Thyroid gland (tissue), 4 donors: Measurements from ENCODE around the gene GLCE. TPM values are rescaled to one million over a fixed set of nuclear protein-coding genes. Genes with fewer than 3 reads are reported as not detected.
"Not testable (repeated sequence)": the region's sequence is repeated elsewhere in the genome, so short reads cannot be mapped to it uniquely, and the experiment has no call there.

Source experiments
- DNase-seq, 2 donors: peaks; one replicate each; pipeline ENCODE4 v3.0.0-alpha.2; 2019
- H3K27ac ChIP-seq, 3 donors: fragments of 200-600 bp; sonication (generic); 1 replicate in 2 of 3; 2 replicates in 1 of 3; pipeline ENCODE4 v1.5.1; 2016 to 2019; ENCODE audit warnings: mild to moderate bottlenecking in 1 of 3, moderate library complexity in 1 of 3
- H3K27me3 ChIP-seq: fragments of 200-600 bp; sonication (generic); one replicate; pipeline ENCODE4 v1.5.1; 2019
- H3K36me3 ChIP-seq, 2 donors: fragments of 200-600 bp; sonication (generic); one replicate each; pipeline ENCODE4 v1.5.1; 2016 to 2019
- H3K4me1 ChIP-seq, 2 donors: fragments of 200-600 bp; sonication (generic); one replicate each; pipeline ENCODE4 v1.5.1; 2017 to 2019
- H3K4me3 ChIP-seq, 3 donors: fragments of 200-600 bp; sonication (generic); replicated peaks in 1 of 3; 1 replicate in 2 of 3; 2 replicates in 1 of 3; pipeline ENCODE4 v1.5.1; 2016; ENCODE audit warnings: mild to moderate bottlenecking in 1 of 3
- H3K9me3 ChIP-seq: fragments of 200-600 bp; sonication (generic); one replicate; pipeline ENCODE4 v1.5.1; 2017
- CTCF ChIP-seq, 6 experiments: fragments of 200-600 bp in 3 of 6; fragments of 450-650 bp in 3 of 6; sonication (generic) in 3 of 6; IDR thresholded peaks; one replicate each; pipeline ENCODE4 v1.5.1; 2016 to 2019; ENCODE audit warnings: antibody characterized with exemption in 6 of 6, mild to moderate bottlenecking in 2 of 6, inconsistent platforms in 1 of 6, moderate library complexity in 1 of 6
- POLR2A ChIP-seq, 2 donors: fragments of 450-650 bp; IDR thresholded peaks; one replicate each; pipeline ENCODE4 v1.6.1; 2017; ENCODE audit warnings: antibody characterized with exemption in 2 of 2, mild to moderate bottlenecking in 2 of 2, moderate library complexity in 1 of 2
- WGBS, 2 donors: methylation state at CpG; one replicate each; pipeline ENCODE4 v1.1.5; 2017; 5-methylcytosine and 5-hydroxymethylcytosine counted together
- intact Hi-C: fragments of 100-400 bp; cut with DNase I; formaldehyde crosslinking; loops from one replicate; pipeline ENCODE4 v1.15.1; 2023
- total RNA-seq, 4 donors: library from RNA; depleted of rRNA; stranded (reverse); fragments of >200 nt; gene quantifications; one replicate each; pipeline ENCODE4 v1.2.3, GENCODE V29; 2016

Gene GLCE
- total RNA-seq, 4 donors from 2014 or later, result 7.6 to 16.1 (median 11.9) TPM

- H3K4me3 ChIP-seq, result no peak overlapping the region
- no peaks in the 10 kb centered on the region for H3K27me3 ChIP-seq
- TF ChIP-seq POLR2A (IDR thresholded peaks at IDR 0.05) (no peak), CTCF (IDR thresholded peaks at IDR 0.05) (no peak)
- no peaks in the 10 kb centered on the region for H3K9me3 ChIP-seq
- intact Hi-C loops, result no loop called here
- no peak for DNase-seq
- H3K27ac ChIP-seq, result no peak overlapping the region
- 38 to 39% methylated on average over 2 of the region's 2 CpGs for WGBS, 2 donors
- no peaks in the 10 kb centered on the region for H3K4me1 ChIP-seq
- H3K36me3 ChIP-seq, result no peaks in the 10 kb centered on the region
These were observed 11.3 kb upstream of the GLCE start for GRCh38 chr15:69149163-69149562.

GRCh38 chr15:69149803-69150202 lies 10.6 kb upstream of the GLCE start:
- 75 to 83% methylated on average over 2 of the region's 2 CpGs for whole genome bisulfite sequencing, 2 donors
- intact Hi-C loops, result no loop called here
- Histone ChIP-seq H3K9me3 (no peaks in the 10 kb centered on the region), H3K4me3 (no peak overlapping the region), H3K27me3 (no peaks in the 10 kb centered on the region), H3K36me3 (no peaks in the 10 kb centered on the region), H3K27ac (no peak overlapping the region), H3K4me1 (no peaks in the 10 kb centered on the region)
- DNase-seq, result no peak
- TF ChIP-seq POLR2A (IDR thresholded peaks at IDR 0.05) (no peak), CTCF (IDR thresholded peaks at IDR 0.05) (no peak)

- intact Hi-C loops, result no loop called here
- 87 to 92% methylated on average over 3 of the region's 3 CpGs for WGBS, 2 donors
- TF ChIP-seq POLR2A (IDR thresholded peaks at IDR 0.05) (no peak), CTCF (IDR thresholded peaks at IDR 0.05) (no peak)
These were observed 10.1 kb upstream of the GLCE start for GRCh38 chr15:69150336-69150735.

GRCh38 chr15:69150841-69151240 lies 9.6 kb upstream of the GLCE start:
- TF ChIP-seq CTCF (IDR thresholded peaks at IDR 0.05), result no peak
- TF ChIP-seq POLR2A (IDR thresholded peaks at IDR 0.05), result no peak
- WGBS, 2 donors, result 88 to 95% methylated on average over 2 of the region's 2 CpGs
- no peak overlapping the region for H3K4me3 ChIP-seq
- no peaks in the 10 kb centered on the region for H3K4me1 ChIP-seq
- no peak overlapping the region for H3K27ac ChIP-seq
- no peaks in the 10 kb centered on the region for H3K36me3 ChIP-seq
- no peaks in the 10 kb centered on the region for H3K27me3 ChIP-seq
- H3K9me3 ChIP-seq, result no peaks in the 10 kb centered on the region
- no peak for DNase-seq
- intact Hi-C loops, result no loop called here

More at GRCh38 chr15:69150336-69150735, 10.1 kb upstream of the GLCE start:
- H3K27ac ChIP-seq, result no peak overlapping the region
- H3K27me3 ChIP-seq, result no peaks in the 10 kb centered on the region
- DNase-seq, result no peak
- no peak overlapping the region for H3K4me3 ChIP-seq
- H3K4me1 ChIP-seq, result no peaks in the 10 kb centered on the region
- H3K36me3 ChIP-seq, result no peaks in the 10 kb centered on the region
- no peaks in the 10 kb centered on the region for H3K9me3 ChIP-seq

GRCh38 chr15:69153046-69153445 lies 7.4 kb upstream of the GLCE start:
- 85% methylated on average over 2 of the region's 2 CpGs for WGBS, 2 donors
- Histone ChIP-seq H3K36me3 (no peaks in the 10 kb centered on the region), H3K9me3 (no peaks in the 10 kb centered on the region), H3K27ac (no peak overlapping the region), H3K4me1 (no peaks in the 10 kb centered on the region), H3K4me3 (no peak overlapping the region), H3K27me3 (no peaks in the 10 kb centered on the region)
- intact Hi-C loops, result no loop called here
- TF ChIP-seq POLR2A (IDR thresholded peaks at IDR 0.05) (no peak), CTCF (IDR thresholded peaks at IDR 0.05) (no peak)
- DNase-seq, result no peak

GRCh38 chr15:69153587-69153986 lies 6.8 kb upstream of the GLCE start:
- H3K27ac ChIP-seq, H3K4me1 ChIP-seq, H3K27me3 ChIP-seq, H3K9me3 ChIP-seq, H3K36me3 ChIP-seq, DNase-seq, intact Hi-C loops, H3K4me3 ChIP-seq: not testable (repeated sequence)
- 88 to 98% methylated on average over 2 of the region's 2 CpGs for WGBS, 2 donors
